GM18507 (cell line): Measurements from ENCODE around the gene SPTLC2.
A peak's percentile ranks its signal among the peaks of the same experiment; 100 is the strongest.

ENCODE experiments used
- DNase-seq: peaks from one replicate; pipeline ENCODE4 v3.0.0; 2011; ENCODE audit warnings: low read depth; ENCODE audit not compliant: insufficient read length; ENCODE audit errors: extremely low spot score
- FAIRE-seq: peaks from 2 replicates; lab custom pipeline; 2011; peaks lifted over from hg19 to GRCh38; lab: Jason Lieb, UNC

Gene SPTLC2

DNA sequence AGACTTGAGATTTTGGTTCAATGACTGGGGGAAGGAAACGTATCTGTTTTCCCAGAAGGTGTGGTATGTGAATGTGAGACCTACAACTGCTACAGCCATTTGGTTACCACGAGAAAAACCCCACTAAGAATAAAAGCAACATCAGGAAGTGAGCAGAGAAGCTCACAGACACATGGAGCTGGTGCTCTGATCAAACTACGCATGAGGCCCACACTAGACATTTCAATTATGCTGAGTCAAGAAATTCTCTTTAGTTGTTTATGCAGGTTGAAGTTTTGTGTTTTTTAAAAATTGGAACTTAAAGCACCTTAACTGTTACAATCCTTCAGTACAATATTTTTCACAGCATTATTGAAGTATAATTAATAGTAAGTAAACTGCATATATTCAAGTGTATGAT, 8.9 kb upstream of the SPTLC2 start:
- DNase-seq: no peak
- no peak for FAIRE-seq

DNA sequence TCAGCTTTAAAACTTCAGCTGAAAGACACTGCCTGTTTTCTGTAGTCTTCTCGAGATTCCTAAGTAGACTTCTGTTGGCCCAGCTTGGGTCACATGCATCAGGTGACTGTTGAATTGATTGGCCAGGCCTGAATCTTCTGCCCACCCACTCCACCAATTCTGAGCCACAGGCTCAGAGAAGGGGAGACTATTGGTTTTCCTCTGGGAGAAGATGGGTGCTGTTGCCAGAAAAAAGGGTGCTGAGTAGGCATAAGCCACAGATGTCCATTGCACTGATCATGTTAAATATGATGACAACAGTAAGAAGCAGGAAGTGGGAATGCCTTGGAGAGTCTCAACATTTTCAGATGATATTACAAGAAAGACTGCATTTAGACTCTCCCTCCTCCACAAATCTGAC, 6.8 kb upstream of the SPTLC2 start:
- FAIRE-seq: no peak

DNA sequence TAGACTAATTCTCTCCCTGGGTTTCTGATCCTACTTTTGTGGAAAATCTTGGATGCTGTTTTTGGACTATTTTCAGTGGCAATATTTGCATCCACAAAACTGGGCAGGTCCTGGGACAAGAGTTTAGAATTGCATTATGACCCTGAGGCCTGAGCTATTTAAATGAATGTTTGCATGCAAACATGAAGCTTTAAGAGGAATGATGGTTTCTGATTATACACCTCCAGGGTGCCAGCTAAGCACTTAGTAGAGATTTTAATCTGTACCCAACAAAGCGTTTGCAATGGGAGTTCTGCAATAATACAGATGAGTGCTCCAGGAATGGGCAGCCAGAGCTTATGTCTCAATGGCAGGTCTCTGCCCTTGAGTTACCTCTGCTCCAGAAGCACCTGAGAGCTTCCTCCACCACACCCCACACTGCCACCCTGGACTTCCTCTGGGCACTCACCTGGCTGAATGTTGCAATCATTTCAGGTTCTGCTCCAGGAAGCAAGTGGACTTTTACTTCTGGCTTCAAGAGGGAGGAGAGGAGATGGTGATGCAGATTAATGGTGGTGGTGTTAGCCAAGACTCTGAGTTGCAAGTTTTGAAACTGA, 6.0 kb upstream of the SPTLC2 start:
- no peak for FAIRE-seq

More for the DNA sequence above, 6.8 kb upstream of the SPTLC2 start:
- DNase-seq: no peak

DNA sequence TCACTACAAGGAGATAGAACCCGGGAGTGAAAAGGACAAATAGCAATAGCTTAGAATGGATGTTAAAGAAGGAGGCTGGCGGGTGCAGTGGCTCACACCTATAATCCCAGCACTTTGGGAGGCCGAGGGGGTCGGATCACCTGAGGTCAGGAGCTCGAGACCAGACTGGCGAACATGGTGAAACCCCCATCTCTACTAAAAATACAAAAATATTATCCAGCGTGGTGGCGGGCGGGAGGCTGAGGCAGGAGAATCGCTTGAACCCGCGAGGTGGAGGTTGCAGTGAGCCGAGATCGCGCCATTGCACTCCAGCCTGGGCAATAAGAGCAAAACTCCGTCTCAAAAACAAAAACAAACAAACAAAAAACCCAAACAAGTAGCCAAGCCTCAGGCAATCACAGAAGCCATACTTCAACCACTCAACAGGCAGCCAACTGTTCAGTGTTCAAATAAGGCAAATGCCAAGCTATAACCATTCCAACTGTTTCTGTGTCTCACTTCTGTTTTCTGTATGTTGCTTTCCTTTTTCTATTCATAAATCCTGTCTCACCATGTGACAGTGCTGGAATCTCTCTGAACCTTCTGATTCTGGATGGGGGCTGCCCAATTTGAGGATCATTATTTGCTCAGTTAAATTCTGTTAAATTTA, 3.9 kb upstream of the SPTLC2 start:
- no peak for FAIRE-seq
- DNase-seq: no peak

More for the DNA sequence above, 6.0 kb upstream of the SPTLC2 start:
- DNase-seq: no peak

DNA sequence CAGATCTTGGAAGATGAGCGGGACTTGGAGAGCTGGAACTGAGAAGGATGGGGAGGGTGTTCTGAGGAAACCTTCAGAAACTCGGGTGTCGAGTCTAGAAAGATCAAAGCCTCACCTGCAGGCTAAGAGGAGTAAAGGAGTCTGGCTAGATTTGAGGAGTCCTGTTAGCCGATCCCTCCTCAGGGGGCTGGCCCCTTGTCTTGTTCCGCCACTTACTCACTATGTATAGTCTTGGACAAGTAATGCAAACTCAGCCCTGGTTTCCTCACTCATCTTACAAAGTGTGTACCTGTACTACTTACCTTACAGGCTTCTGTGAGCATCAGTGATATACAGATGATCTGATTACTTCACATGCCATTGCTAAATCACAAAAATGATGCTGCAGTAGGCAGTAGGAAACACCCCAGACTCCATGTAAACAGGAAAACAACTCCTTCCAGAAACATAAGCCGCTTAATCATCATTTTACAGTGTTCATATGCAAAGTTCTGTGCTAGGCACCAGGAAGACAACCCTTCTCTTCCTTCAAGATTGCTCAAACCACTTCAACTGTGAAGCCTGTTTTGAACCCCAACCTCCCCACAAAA, 2.0 kb upstream of the SPTLC2 start:
- DNase-seq (no peak), FAIRE-seq (no peak)

DNA sequence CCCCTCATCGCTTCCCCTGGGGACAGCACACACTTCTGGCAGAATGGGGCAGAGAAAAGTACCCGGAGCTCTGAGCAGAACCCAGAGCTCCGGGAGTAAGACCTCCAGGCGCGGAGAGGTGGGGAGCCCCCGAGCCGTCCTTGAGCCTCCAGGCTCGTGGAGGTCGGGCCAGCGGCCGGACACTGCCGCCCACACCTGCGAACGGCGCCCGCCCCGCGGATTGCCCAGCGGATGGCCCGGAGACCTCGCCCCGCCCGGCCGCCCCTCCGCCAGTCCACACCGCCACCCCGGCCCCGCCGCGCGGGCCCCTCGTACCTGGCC, 344 bp downstream of the SPTLC2 start:
- FAIRE-seq: no peak
- DNase-seq: no peak

DNA sequence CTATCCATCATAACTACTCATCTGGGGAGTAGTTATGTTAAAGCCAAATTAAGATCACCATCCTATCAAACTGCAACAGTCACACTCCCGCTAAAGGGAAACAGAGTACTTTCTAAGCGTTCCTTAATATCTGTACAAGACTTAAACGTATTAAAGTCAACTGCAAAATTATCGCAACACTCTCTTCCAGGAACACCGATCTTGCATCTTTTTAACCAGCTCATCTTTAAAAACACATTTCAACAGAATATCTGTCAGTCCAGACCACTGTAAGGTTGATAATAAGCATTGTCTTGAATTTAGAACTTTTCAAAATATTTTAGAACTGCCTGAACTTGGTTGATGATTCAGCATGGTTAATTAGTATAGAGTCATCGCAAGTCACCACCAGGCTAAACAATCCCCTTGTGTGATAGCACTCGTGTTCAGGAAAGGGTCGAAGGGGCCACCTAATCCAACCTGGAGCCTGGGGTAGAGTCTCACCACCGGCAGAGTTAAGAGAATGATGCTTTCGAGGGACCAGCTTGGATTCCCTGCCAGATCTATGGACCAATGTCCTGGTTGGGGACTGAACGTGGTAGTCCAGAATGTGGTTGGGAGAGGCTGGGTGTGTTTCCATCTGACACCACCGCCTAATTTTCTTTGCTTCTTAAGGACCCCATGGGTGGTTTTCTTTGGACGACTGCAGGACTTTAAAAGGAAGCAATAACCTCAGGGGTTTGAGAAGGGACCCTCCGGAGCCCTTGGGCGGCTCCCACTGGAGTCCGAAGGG, 890 bp downstream of the SPTLC2 start:
- peak; percentile 41 for FAIRE-seq

DNA sequence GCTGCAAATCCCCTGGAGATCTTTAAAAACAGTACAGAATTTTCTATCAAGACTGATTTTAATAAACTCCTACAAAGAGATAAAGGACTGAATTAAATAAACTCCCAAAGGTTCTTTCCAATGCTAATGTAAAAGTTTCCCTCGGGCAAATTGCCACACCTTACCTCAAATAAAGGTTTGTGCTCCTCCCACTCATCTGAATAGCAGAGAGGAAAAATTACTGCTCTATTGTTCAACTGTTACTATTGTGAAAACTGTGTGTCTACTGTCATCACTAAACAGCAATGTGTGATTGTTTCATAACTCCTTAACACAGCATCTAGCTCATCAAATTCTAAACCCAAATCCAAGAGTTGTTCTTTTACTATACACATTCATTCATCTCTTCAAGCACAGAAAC, 3.2 kb downstream of the SPTLC2 start:
- no peak for FAIRE-seq

More for the DNA sequence above, 890 bp downstream of the SPTLC2 start:
- no peak for DNase-seq

DNA sequence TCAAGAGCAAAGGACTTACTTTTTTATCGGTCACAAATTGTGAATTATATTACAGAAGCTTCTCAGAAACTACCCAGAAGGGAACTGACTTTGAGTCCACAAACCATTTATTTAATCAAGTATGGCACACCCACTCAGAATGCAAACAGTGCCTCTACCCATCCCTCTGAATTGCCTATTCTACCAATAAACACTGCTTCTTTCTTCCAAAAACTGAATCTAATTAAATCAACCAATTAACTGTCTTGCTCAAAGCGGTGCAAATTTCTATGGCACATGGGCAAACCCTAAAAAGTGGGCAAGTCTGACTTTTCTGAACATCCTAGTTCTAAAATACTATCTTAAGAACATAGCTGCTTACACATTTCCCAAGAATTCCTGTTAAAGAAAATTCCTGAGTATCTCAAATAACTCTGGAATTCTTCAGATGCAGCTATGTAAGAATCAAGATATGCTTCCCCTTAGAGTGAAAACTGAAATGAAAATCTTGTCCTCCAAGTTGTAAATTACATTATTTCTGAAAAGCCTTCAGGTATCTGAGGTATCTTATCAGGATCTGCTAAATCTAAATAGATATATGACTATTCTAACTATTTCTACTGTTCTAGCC, 4.3 kb downstream of the SPTLC2 start:
- FAIRE-seq: no peak
- no peak for DNase-seq

More for the DNA sequence above, 3.2 kb downstream of the SPTLC2 start:
- no peak for DNase-seq

DNA sequence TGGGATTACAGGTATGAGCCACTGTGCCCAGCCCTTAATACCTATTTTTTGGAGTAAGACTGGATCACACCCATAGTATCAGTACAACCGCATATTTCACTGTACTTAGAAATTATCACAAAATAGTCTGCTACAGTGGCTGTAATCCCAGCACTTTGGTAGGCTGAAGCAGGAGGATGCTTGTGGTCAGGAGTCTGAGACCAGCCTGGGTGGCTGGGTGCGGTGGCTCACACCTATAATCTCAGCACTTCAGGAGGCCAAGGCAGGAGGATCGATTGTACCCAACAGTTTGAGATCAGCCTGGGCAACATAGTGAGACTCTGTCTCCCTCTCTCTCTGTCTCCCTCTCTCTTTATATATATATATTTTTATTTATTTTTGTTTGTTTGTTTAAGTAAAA, 5.9 kb downstream of the SPTLC2 start:
- DNase-seq (no peak), FAIRE-seq (no peak)

DNA sequence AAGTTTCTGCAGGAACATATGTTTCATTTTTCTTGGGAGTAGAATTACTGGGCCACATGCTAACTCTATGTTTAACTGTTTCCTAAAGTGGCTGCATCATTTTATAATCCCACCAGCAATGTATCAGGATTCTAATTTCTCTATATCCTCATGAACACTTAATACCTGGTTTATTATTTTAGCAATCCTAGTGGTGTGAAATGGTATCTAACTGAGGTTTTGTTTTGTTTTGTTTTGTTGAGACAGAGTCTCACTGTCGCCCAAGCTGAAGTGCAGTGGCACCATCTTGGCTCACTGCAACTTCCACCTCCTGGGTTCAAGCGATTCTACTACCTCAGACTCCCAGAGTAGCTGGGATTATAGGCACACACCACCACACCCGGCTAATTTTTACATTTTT, 6.5 kb downstream of the SPTLC2 start:
- FAIRE-seq: no peak
- no peak for DNase-seq

DNA sequence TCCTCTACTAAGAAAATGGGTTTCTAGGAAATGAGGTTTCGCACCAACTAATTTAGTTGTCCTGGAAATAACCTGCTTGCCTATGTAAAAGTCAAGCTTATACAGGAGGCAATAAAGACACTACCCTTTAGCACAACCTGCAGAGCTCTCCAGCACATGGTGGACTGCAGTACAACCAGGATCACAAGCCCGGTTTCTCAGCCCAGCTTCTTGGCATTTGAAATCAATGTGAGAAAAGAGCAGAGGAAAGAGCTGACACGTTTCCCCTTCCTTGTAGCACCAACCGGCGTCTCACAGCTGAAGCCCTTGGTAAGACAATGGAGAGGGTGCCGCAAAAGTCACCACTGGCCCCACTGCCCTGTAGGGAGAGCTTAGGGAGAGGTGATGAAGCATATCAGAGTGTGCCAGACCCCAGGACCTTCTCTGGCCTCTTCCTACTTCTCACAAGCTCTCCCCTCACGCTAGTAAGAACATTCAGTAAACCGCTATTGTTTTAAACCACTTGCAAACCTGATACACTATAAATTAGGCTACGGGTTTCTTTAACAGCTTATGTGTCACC, 8.6 kb downstream of the SPTLC2 start:
- peak; percentile 79 for FAIRE-seq
- no peak for DNase-seq

DNA sequence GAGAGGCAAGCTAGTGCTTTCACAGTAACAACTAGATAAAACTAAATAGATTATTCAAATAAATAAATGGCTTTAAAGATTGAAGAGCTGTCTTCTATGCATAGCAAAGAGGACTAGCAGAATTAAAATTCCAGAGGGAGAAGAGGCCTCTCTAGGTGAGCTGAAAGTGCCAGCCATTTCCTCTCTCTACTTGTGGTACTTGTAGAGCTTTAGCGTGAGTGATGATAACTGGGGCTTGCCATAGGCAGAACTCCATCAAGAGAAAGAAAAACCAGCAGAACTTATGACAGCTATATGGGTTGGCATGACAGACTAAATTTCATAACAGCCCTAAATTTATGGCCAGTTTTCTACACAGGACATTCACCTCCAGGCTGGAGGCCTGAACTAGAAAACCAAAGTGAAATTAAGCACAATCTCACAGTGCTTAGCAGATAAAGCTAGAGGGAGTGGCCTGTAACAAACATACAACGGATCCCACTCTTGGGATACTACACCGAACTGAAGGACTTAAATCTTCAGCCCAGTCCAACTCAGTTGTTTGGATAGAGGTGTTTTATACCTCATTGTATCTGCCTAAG, 11.0 kb downstream of the SPTLC2 start:
- FAIRE-seq (no peak), DNase-seq (no peak)

DNA sequence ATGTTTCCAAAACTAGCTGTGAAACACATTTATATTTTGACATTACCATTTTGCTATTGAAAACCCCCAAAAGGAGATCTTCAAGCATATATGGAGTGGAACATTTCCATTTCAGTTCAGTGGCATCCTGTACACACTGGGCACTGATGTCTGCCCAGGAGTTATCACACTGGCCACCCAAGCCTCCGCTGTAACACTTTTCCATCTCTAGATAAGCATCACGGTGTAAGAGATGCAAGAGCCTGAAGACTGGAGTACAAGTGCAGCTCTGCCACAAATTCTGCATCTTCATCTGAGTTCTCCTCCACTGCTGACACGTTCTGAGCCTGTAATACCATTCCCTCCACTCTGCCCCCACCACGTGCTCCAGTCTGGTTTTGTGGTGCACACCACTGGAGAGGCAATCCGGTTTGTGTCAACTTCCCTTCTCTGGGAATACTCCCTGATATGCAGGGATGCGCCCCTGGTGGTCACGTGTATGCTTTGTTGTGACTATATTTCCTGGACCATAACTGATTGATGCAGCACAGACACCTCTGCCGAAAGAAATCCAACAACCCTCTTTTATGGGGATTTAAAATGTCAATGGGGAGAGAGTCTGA, 12.7 kb downstream of the SPTLC2 start:
- FAIRE-seq (no peak), DNase-seq (no peak)

DNA sequence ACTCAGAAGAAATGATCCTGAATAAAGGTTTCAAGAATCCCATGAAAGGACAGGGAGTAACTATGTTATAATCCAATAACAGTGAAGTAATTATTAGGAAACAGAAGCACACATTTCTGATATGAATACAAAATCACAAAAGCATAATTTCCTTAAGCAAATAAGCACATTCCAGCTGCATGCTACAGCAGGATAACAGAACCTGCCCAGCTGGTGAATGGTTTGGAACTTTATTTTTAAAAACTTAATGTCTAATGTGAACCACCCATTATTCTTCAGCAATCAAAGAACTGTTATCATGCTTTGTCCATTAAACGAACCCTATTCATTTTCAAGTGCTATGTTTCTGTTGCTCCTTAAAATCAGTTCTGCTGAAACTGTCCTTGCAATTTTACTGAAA, 13.4 kb downstream of the SPTLC2 start:
- DNase-seq (no peak), FAIRE-seq (no peak)

DNA sequence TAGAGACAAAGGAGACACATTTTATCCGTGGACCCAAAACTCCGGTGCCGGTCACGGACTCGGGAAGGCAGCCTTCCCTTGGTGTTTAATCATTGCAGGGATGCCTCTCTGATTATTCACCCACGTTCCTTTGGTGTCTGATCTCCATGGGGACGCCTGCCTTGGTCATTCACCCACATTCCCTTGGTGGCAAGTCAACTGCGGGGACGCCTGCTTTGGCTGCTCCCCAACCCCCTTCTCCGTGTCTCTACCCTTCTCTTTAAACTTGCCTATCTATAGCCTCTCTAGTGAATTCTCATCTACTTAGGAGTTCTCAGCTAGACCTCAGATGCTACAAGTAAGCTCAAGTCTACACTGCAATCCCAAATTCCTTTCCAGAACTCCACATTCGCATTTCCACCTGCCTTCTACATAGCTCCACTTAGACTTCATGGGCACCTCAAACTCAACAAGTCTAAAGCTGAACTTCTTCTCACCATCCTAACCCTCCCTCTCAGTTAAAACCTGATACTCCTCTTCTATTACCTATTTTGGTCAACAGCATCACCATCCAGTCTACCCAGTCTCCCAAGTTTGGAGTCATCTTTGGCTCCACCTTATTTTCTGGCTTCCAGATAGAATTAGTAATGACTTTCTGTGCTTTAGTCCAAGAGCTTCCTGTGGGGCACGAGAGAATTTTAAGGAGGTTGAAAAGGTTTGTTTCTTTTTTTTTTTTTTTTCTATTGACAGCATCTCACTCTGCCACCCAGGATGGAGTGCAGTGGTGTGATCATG, 14.4 kb downstream of the SPTLC2 start:
- DNase-seq (no peak), FAIRE-seq (no peak)

DNA sequence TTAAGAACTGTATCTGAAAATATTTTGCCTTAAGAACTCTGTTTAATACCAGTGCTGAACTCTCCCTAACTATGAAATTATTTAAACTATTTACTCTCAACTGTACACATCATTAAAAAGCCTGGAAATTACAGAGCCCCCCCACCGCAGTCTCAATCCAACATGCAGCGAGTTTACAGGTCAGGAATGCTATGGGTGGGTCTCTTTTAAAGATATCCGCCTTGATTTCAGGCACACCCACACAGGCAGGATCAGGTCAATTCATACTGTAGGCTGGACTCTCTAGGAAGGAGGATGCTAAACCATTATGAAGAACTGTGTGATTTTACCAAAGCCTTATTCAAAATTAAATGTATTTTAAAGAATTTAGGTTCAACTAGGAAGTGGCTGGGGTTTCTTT, 16.5 kb downstream of the SPTLC2 start:
- FAIRE-seq: no peak
- DNase-seq: no peak

DNA sequence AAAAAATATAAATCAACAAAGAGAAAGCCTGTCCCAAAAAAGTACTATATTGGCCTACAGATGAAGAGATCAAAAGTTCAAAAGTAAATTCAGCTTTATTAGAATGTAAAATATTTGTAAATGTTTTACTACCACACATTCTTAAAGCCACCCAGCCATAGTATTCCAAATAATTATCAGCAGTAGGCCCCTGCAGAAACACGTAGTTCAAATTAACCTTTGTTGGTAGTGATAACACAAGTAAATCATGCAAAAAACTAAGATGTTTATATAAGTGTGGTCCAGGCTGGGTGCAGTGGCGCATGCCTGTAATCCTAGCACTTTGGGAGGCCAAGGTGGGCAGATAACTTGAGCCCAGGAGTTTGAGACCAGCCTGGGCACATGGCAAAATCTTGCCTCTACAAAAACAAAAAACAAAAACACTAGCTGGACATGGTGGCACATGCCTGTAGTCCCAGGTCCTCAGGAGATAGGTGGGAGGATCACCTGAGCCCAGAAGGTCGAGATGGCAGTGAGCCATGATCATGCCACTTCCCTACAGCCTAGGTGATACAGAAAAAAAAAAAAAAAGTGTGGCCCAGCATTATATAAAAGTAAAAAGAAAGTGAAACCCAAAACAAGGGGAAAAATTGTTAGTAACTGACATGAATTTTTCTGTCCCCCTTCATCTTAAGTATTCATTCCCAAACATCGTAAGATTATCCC, 17.9 kb downstream of the SPTLC2 start:
- peak; percentile 42 for FAIRE-seq
- DNase-seq: no peak
